Measurements from ENCODE around the gene CD2.
A peak's percentile ranks its signal among the peaks of the same experiment; 100 is the strongest.
"Not testable (repeated sequence)": the region's sequence is repeated elsewhere in the genome, so short reads cannot be mapped to it uniquely, and the experiment has no call there.

The CD2 gene

GRCh38 chr1:116731439-116731838 lies 22.8 kb upstream of the CD2 start:
- DNase-seq (ENCODE audit: low spot score), result no peak

DNA sequence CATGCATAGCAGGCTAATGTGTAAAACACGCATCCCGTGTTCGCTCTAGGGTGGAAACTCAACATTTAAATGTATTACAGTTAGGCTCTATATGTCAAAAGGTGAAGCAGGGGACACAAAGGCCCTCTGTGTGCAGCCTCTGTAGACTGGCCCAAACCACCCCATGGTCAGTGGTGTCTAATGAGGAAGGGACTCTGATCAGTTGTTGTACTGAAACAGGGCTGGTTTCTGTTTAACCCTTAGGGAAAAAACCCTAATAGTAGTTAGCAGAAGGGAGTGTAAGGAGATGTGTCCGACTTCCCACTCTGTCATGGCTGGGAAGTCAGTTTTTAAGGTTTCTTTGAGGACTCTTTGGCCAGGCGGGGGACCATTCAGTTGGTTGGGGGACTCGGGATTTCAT lies 21.5 kb upstream of the CD2 start:
- DNase-seq (ENCODE audit: low spot score), result no peak

DNA sequence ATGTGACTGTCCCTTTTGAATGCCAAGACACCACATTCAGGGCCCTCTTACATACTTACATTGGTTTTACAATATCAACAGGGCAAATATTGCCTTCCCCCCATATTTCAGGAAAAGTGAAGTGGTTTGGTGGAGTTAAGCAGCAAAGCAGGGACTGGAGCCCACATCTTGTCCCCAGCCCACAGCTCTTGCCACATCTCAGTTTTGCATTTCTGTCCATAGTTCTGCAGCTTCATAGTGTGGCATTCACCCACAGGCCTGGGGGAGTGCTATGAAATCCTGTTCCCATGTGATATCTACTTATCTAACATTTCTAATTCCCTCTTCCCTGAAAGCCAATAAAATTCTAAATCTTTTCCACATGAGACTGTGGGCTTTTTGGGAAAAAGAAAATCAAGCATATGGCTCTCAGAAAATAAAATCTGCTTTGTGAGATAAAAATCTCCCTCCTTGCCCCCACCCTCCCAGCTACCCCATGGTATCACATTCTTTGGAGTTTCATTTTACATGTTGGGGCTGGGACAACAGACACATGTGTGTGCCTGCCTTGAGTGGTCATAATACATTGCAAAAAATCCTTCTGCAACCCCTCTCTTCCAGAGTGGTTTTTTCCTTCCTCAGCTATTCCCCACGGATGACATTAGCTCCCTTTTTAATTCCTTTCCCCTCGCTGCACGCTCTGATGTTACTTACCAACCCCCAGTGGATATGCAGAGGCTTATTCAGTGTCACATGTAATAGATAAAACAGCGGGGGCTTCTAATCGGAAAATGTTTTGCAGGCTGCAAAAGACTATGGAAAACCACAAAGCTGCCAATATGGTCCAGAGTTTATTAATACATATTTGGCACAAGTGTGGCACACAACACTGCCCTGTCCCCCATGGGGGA lies 20.5 kb upstream of the CD2 start:
- no peak for DNase-seq (ENCODE audit: low spot score)

DNA sequence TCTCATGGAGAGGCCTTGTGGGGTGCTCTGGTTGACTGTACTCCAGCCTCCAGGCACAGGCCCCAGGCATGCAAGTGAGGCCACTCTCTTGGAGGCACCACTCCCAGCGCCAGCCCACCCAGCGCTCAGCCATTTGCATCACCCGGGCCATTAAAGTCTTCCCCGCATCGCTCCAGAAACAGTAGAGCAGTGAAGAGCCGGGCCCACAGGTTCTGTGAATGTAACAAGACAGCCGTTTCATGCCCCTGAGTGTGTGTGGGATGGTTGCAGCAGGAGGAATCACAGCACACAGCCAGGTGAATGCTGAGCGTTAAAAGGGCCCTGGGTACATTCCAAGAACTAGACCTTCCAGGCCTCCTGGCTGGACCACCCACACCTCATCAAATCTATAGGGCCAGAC lies 19.0 kb upstream of the CD2 start:
- no peak for DNase-seq (ENCODE audit: low spot score)

DNA sequence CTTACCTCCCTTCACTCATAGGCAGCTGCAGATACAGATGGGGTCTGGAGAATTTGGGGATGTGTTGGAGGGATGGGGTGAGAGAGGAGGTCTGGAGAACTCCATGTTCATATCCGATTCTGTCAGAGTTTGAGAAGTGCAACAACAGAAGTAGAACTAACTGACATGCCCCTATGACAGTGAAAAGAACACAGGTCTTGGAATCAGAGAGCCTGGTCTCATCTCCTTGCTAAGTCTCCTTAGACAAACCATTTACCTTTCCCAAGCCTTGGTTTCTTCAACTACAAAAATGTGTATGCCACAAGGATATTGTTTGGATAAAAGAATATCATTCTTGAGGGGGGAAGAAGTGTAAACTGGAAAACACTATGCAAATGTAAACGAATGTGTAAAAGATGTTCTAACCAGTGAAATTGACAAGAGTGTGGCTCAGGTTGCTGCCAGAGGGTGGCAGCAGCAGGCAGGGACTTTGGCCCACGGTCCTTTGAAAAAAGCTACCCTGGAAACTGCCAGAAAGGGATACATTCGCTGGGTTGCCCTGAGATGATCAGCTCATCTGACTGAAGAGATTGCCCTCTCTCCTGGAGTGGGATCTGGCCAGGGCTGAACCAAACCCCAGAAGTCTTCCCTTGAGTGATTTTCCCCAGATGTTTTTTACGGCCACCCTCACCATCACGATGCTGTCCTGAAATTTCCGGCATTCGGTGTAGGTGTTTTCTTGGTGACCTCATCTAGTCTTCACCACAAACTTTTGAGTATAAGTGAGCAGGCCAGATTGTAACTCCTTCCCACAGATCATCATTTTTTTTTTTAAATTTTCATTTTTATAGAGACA lies 17.0 kb upstream of the CD2 start:
- peak; percentile 34 for DNase-seq (ENCODE audit: low spot score)

GRCh38 chr1:116737855-116738321 lies 16.3 kb upstream of the CD2 start:
- DNase-seq (ENCODE audit: low spot score), result no peak

DNA sequence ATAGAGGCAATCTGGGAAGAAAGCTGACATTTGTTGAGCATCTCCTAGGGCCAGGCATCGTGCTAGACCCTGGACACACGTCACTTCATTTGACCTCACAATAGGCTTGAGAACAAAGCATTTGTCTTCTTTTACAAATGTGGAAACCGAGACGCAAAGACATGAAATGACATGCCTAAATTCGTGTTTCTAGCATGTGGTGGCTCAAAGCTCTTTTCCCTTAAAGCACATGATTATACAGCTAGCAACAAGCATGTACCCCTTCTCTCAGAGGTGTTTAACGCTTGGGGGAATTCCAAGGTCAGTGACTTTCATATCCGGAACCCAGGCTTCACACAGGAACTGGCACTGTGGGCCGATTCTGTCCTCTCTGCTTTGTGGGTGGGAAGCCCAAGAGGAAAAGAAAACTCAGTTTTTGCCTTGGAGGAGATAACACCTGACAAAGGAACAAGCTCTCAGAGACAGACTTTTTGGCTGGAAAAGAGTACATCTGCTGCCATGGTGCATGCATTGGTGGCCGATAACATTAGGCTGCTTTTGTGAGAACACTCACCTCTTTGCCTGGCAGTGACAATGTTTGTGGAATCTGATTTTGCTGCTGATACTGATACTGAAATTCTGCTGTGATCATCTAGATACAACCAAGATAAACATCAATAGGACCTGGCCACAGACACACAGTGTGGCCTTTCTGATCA lies 15.4 kb upstream of the CD2 start:
- no peak for DNase-seq (ENCODE audit: low spot score)

DNA sequence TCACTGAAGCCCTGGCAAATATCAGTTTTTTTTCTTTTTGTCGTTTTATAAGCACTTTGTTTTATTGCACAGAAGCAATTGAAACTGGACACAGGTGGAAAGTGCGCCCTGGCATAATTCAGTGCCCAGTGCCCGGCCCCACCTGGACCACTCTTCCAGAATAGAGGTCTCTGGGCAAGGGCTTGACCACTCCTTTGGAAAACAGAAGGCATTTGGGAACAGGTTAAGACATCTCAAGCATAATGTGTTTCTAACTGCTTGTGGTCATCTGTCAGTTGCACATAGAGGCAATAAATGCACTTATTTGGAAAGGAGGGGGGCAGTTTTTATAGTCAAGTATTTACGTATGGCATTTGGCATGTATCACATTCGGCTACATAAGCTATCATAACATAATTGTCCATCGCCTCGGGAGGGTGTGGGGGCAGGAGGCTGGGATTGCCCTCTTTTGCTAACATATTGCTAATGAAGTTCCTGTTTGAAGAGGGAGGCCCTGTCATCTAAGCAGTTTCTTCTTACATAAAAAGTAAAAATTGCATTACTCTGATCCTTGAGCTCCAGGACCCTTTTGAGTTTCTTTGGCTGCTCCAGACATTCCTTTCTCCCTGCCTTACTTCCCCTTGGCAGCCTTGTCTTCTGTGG lies 14.7 kb upstream of the CD2 start:
- DNase-seq (ENCODE audit: low spot score), result no peak

GRCh38 chr1:116740296-116740695 lies 13.9 kb upstream of the CD2 start:
- no peak for DNase-seq (ENCODE audit: low spot score)

DNA sequence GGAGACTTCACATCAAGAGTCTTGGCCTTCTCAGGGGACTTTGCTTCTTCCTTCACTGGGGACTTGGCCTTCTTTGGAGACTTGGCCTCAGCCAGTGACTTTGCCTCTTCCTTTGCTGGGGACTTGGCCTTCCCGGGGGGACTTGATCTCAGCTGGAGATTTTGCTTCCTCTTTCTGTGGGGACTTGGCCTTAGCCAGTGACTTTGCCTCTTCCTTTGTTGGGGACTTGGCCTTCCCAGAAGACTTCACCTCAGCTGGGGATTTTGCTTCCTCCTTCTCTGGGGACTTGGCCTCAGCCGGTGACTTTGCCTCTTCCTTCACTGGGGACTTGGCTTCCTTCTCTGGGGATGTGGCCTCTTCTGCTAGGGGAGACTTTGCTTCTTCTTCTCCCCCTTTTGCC lies 13.5 kb upstream of the CD2 start:
- DNase-seq (ENCODE audit: low spot score), result no peak

- no peak for DNase-seq (ENCODE audit: low spot score)
Measured at GRCh38 chr1:116741836-116742565, 12.2 kb upstream of the CD2 start.

- no peak for DNase-seq (ENCODE audit: low spot score)
Measured at GRCh38 chr1:116743535-116743934, 10.7 kb upstream of the CD2 start.

- no peak for DNase-seq (ENCODE audit: low spot score)
Measured at GRCh38 chr1:116748272-116748671, 6.0 kb upstream of the CD2 start.

- DNase-seq (ENCODE audit: low spot score), result no peak
Measured at GRCh38 chr1:116751146-116751545, 3.1 kb upstream of the CD2 start.

- DNase-seq (ENCODE audit: low spot score), result no peak
Measured at GRCh38 chr1:116751621-116752020, 2.6 kb upstream of the CD2 start.

DNA sequence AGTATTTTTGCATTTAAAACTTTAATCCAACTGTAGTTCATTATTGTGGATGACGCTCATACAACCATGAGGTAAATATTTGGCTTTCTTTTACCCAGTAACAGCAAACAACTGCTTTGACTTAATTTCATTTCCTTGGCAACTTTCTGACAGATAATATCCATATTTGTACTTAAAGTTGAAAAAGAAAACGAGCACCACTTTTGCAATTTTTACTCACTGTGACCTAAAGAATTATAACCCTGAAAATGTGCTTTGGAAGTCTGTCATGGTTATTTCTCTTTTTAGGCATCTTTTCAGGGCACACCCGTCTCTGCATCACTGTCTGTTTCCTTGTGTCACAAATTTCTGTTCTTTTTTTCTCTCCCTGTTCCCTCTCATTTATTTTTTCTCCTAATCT lies 918 bp upstream of the CD2 start:
- DNase-seq (ENCODE audit: low spot score), result no peak

GRCh38 chr1:116755066-116755465 lies 836 bp downstream of the CD2 start:
- DNase-seq (ENCODE audit: low spot score), result no peak

DNA sequence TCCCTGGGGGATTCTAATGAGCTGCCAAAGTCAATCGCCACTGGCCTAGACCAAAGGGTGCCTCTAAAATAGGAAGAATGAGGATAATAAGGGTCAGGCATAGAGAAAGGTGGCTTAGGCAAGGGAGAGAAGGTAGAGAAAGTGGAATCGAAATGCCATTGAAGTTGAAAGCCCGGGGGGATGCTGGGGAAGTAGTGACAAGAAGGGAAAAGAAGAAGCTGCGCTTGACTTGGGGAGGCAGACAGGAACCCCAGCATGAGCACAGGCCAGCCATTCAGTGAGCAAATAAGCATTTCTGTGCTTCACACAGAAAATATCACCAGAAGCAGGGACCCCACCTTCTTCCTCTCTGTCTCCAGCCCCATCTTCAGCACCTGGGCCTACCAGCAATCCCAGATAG lies 1.5 kb downstream of the CD2 start:
- DNase-seq (ENCODE audit: low spot score), result no peak

GRCh38 chr1:116756092-116756491 lies 1.9 kb downstream of the CD2 start:
- not testable (repeated sequence) for DNase-seq (ENCODE audit: low spot score)

DNA sequence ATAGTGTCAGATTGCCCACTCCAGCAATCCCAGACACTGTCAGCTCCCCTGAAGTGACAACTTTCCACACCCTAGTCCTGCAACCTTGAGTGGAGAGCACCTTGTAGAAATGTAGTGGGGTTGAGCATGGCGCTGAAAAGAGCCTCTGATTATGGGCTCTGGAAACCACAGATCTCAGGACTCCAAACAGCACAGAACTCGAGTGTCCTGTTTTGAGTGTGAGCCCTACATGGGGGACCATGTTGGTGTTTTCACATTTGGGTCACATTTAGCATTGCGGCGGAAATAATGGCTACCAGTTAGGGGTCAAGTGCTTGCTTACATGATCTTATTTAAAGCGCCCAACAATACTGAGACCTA lies 4.2 kb downstream of the CD2 start:
- DNase-seq (ENCODE audit: low spot score), result not testable (repeated sequence)

- no peak for DNase-seq (ENCODE audit: low spot score)
Measured at GRCh38 chr1:116759636-116760035, 5.4 kb downstream of the CD2 start.
